Esophagus squamous epithelium (tissue), 4 donors: ENCODE measurements around the gene NUTM2G.
"Not testable (repeated sequence)": the region's sequence is repeated elsewhere in the genome, so short reads cannot be mapped to it uniquely, and the experiment has no call there.

Source experiments
- CTCF ChIP-seq, 6 experiments: fragments of 450-650 bp in 4 of 6; fragments of 200-600 bp in 2 of 6; sonication (generic) in 2 of 6; IDR thresholded peaks; one replicate each; pipeline ENCODE4 v1.5.1; 2016 to 2019; ENCODE audit warnings: antibody characterized with exemption in 6 of 6, mild to moderate bottlenecking in 4 of 6, moderate library complexity in 4 of 6
- POLR2A ChIP-seq, 4 donors: fragments of 450-650 bp; IDR thresholded peaks; one replicate each; pipeline ENCODE4 v1.6.1; 2017; ENCODE audit warnings: antibody characterized with exemption in 4 of 4, mild to moderate bottlenecking in 4 of 4, moderate library complexity in 3 of 4

GRCh38 chr9:96916531-96916930 lies 12.1 kb upstream of the NUTM2G start:
- TF ChIP-seq CTCF, POLR2A (IDR thresholded peaks at IDR 0.05): not testable (repeated sequence)
